Stimulated activated effector memory CD8-positive, alpha-beta T cell treated with anti-CD3 and anti-CD28 coated beads, Interleukin-12 subunit alpha, Interleukin-12 subunit beta, amount 100 ng/mL, for 72 hours (primary cell): ENCODE data around the gene DDIT3.

ENCODE experiments used
- ATAC-seq: fragments of 150-1000 bp; cut with Tn5 transposase; 2 replicates; pipeline ENCODE4 v1.10.0; 2021
- DNase-seq, 2 donors: peaks; one replicate each; pipeline ENCODE4 v3.0.0; 2021 to 2022; ENCODE audit warnings: low spot score in 2 of 2
- H3K27ac Mint-ChIP-seq: one replicate; pipeline ENCODE4 v1.8.0; 2022; ENCODE audit warnings: mild to moderate bottlenecking, mixed read lengths
- H3K36me3 Mint-ChIP-seq: one replicate; pipeline ENCODE4 v1.8.0; 2022; ENCODE audit warnings: mild to moderate bottlenecking, mixed read lengths
- H3K4me1 Mint-ChIP-seq: one replicate; pipeline ENCODE4 v1.8.0; 2022; ENCODE audit warnings: mixed read lengths
- H3K4me3 Mint-ChIP-seq: one replicate; pipeline ENCODE4 v1.8.0; 2022; ENCODE audit warnings: mild to moderate bottlenecking, mixed read lengths
- H3K9me3 Mint-ChIP-seq: one replicate; pipeline ENCODE4 v1.8.0; 2022; ENCODE audit warnings: mixed read lengths

Gene DDIT3

GRCh38 chr12:57476993-57477709 lies 43.2 kb downstream of the DDIT3 start:
- ATAC-seq: no peak
- Mint-ChIP-seq H3K4me3 (peak overlapping the region; percentile 86), H3K9me3 (no peaks in the 10 kb centered on the region), H3K27ac (peak overlapping the region; percentile 99), H3K36me3 (peaks cover 80% of the 10 kb centered on the region), H3K4me1 (peaks cover 86% of the 10 kb centered on the region)
- no peak for DNase-seq

GRCh38 chr12:57476162-57476992 lies 43.9 kb downstream of the DDIT3 start:
- peak; percentile 57 for ATAC-seq
- H3K27ac Mint-ChIP-seq: peak overlapping the region; percentile 99
- peak; percentile 56 to 85 for DNase-seq
- peaks cover 88% of the 10 kb centered on the region for H3K36me3 Mint-ChIP-seq
- no peaks in the 10 kb centered on the region for H3K9me3 Mint-ChIP-seq
- H3K4me3 Mint-ChIP-seq: peak overlapping the region; percentile 86
- peaks cover 86% of the 10 kb centered on the region for H3K4me1 Mint-ChIP-seq

- peaks cover 92% of the 10 kb centered on the region for H3K36me3 Mint-ChIP-seq
- H3K27ac Mint-ChIP-seq: peak overlapping the region; percentile 99
- H3K4me3 Mint-ChIP-seq: peak overlapping the region; percentile 86
- no peak for DNase-seq
- H3K4me1 Mint-ChIP-seq: peaks cover 84% of the 10 kb centered on the region
- no peak for ATAC-seq
- H3K9me3 Mint-ChIP-seq: no peaks in the 10 kb centered on the region
Measured at GRCh38 chr12:57475271-57476161, 44.8 kb downstream of the DDIT3 start.

GRCh38 chr12:57474862-57475261 lies 45.5 kb downstream of the DDIT3 start:
- peaks cover 91% of the 10 kb centered on the region for H3K36me3 Mint-ChIP-seq
- no peaks in the 10 kb centered on the region for H3K9me3 Mint-ChIP-seq
- no peak for DNase-seq
- H3K27ac Mint-ChIP-seq: peak overlapping the region; percentile 13
- H3K4me1 Mint-ChIP-seq: peaks cover 78% of the 10 kb centered on the region
- ATAC-seq: no peak
- H3K4me3 Mint-ChIP-seq: peak overlapping the region; percentile 86

- ATAC-seq: no peak
- H3K9me3 Mint-ChIP-seq: no peaks in the 10 kb centered on the region
- DNase-seq: no peak
- peaks cover 73% of the 10 kb centered on the region for H3K4me1 Mint-ChIP-seq
- peaks cover 91% of the 10 kb centered on the region for H3K36me3 Mint-ChIP-seq
- H3K27ac Mint-ChIP-seq: peak overlapping the region; percentile 13
- H3K4me3 Mint-ChIP-seq: peak overlapping the region; percentile 86
Measured at GRCh38 chr12:57474430-57474829, 45.9 kb downstream of the DDIT3 start.

- Mint-ChIP-seq H3K27ac (peak overlapping the region; percentile 13), H3K4me3 (peak overlapping the region; percentile 86), H3K36me3 (peaks cover 91% of the 10 kb centered on the region), H3K4me1 (peaks cover 68% of the 10 kb centered on the region), H3K9me3 (no peaks in the 10 kb centered on the region)
- no peak for DNase-seq
- ATAC-seq: no peak
Measured at GRCh38 chr12:57473886-57474285, 46.4 kb downstream of the DDIT3 start.

GRCh38 chr12:57473392-57473791 lies 46.9 kb downstream of the DDIT3 start:
- Mint-ChIP-seq H3K27ac (no peak overlapping the region), H3K9me3 (no peaks in the 10 kb centered on the region), H3K36me3 (peaks cover 91% of the 10 kb centered on the region), H3K4me1 (peaks cover 65% of the 10 kb centered on the region), H3K4me3 (no peak overlapping the region)
- DNase-seq (no peak), ATAC-seq (no peak)

- H3K4me1 Mint-ChIP-seq: peaks cover 65% of the 10 kb centered on the region
Measured at GRCh38 chr12:57472391-57472790, 47.9 kb downstream of the DDIT3 start.

GRCh38 chr12:57471661-57472060 lies 48.7 kb downstream of the DDIT3 start:
- Mint-ChIP-seq H3K36me3 (peaks cover 88% of the 10 kb centered on the region), H3K4me3 (no peak overlapping the region), H3K4me1 (peaks cover 57% of the 10 kb centered on the region), H3K9me3 (no peaks in the 10 kb centered on the region), H3K27ac (peak overlapping the region; percentile 69)
- DNase-seq (no peak), ATAC-seq (no peak)

More at GRCh38 chr12:57472391-57472790, 47.9 kb downstream of the DDIT3 start:
- Mint-ChIP-seq H3K36me3 (peaks cover 91% of the 10 kb centered on the region), H3K9me3 (no peaks in the 10 kb centered on the region), H3K4me3 (no peak overlapping the region), H3K27ac (peak overlapping the region; percentile 69)
- ATAC-seq: no peak
- DNase-seq: no peak

- no peak overlapping the region for H3K4me3 Mint-ChIP-seq
- peaks cover 83% of the 10 kb centered on the region for H3K36me3 Mint-ChIP-seq
- H3K9me3 Mint-ChIP-seq: no peaks in the 10 kb centered on the region
- no peak for ATAC-seq
- peak overlapping the region; percentile 69 for H3K27ac Mint-ChIP-seq
- peaks cover 52% of the 10 kb centered on the region for H3K4me1 Mint-ChIP-seq
- DNase-seq: no peak
Measured at GRCh38 chr12:57470970-57471656, 49.2 kb downstream of the DDIT3 start.

GRCh38 chr12:57470286-57470969 lies 49.9 kb downstream of the DDIT3 start:
- Mint-ChIP-seq H3K36me3 (peaks cover 81% of the 10 kb centered on the region), H3K4me3 (no peak overlapping the region), H3K4me1 (peaks cover 50% of the 10 kb centered on the region), H3K27ac (peak overlapping the region; percentile 69), H3K9me3 (no peaks in the 10 kb centered on the region)
- ATAC-seq: no peak
- no peak for DNase-seq

- ATAC-seq: no peak
- H3K36me3 Mint-ChIP-seq: peaks cover 80% of the 10 kb centered on the region
- H3K4me3 Mint-ChIP-seq: no peak overlapping the region
- no peak for DNase-seq
- no peaks in the 10 kb centered on the region for H3K9me3 Mint-ChIP-seq
- H3K4me1 Mint-ChIP-seq: peaks cover 50% of the 10 kb centered on the region
- no peak overlapping the region for H3K27ac Mint-ChIP-seq
Measured at GRCh38 chr12:57469296-57470164, 50.8 kb downstream of the DDIT3 start.

GRCh38 chr12:57467915-57468314 lies 52.4 kb downstream of the DDIT3 start:
- peaks cover 71% of the 10 kb centered on the region for H3K36me3 Mint-ChIP-seq
- DNase-seq (no peak), ATAC-seq (no peak)
- H3K4me3 Mint-ChIP-seq: no peak overlapping the region
- H3K9me3 Mint-ChIP-seq: no peaks in the 10 kb centered on the region
- H3K4me1 Mint-ChIP-seq: peaks cover 47% of the 10 kb centered on the region
- peak overlapping the region; percentile 26 for H3K27ac Mint-ChIP-seq
